ENCODE measurements around the gene SLC25A21. TPM values are rescaled to one million over a fixed set of nuclear protein-coding genes. Genes with fewer than 3 reads are reported as not detected.
"Not testable (repeated sequence)": the region's sequence is repeated elsewhere in the genome, so short reads cannot be mapped to it uniquely, and the experiment has no call there.

The SLC25A21 gene
- total RNA-seq, 1 donor from 2014 or later = not detected

GRCh38 chr14:36880276-36880675 lies 292.1 kb downstream of the SLC25A21 start:
- DNase-seq (ENCODE audit: low spot score) = no peak

GRCh38 chr14:36879558-36879957 lies 292.8 kb downstream of the SLC25A21 start:
- no peak for DNase-seq (ENCODE audit: low spot score)

GRCh38 chr14:36874396-36875138 lies 297.8 kb downstream of the SLC25A21 start:
- DNase-seq (ENCODE audit: low spot score) = no peak

- DNase-seq (ENCODE audit: low spot score) = no peak
Observed at GRCh38 chr14:36870776-36871175, 301.6 kb downstream of the SLC25A21 start.

GRCh38 chr14:36869125-36869524 lies 303.3 kb downstream of the SLC25A21 start:
- no peak for DNase-seq (ENCODE audit: low spot score)

GRCh38 chr14:36866867-36867266 lies 305.5 kb downstream of the SLC25A21 start:
- DNase-seq (ENCODE audit: low spot score) = no peak

GRCh38 chr14:36863271-36863670 lies 309.1 kb downstream of the SLC25A21 start:
- DNase-seq (ENCODE audit: low spot score) = no peak

GRCh38 chr14:36862237-36862636 lies 310.2 kb downstream of the SLC25A21 start:
- not testable (repeated sequence) for DNase-seq (ENCODE audit: low spot score)

GRCh38 chr14:36860831-36861230 lies 311.6 kb downstream of the SLC25A21 start:
- no peak for DNase-seq (ENCODE audit: low spot score)

- DNase-seq (ENCODE audit: low spot score) = no peak
Observed at GRCh38 chr14:36859119-36859518, 313.3 kb downstream of the SLC25A21 start.

GRCh38 chr14:36857842-36858445 lies 314.5 kb downstream of the SLC25A21 start:
- no peak for DNase-seq (ENCODE audit: low spot score)

GRCh38 chr14:36857136-36857535 lies 315.3 kb downstream of the SLC25A21 start:
- no peak for DNase-seq (ENCODE audit: low spot score)

- no peak for DNase-seq (ENCODE audit: low spot score)
Observed at GRCh38 chr14:36856095-36856878, 316.1 kb downstream of the SLC25A21 start.

GRCh38 chr14:36855396-36855795 lies 317.0 kb downstream of the SLC25A21 start:
- DNase-seq (ENCODE audit: low spot score) = no peak

GRCh38 chr14:36852981-36853691 lies 319.3 kb downstream of the SLC25A21 start:
- DNase-seq (ENCODE audit: low spot score) = no peak

- no peak for DNase-seq (ENCODE audit: low spot score)
Observed at GRCh38 chr14:36848213-36848612, 324.2 kb downstream of the SLC25A21 start.

GRCh38 chr14:36847366-36847765 lies 325.0 kb downstream of the SLC25A21 start:
- no peak for DNase-seq (ENCODE audit: low spot score)

GRCh38 chr14:36845356-36846012 lies 326.9 kb downstream of the SLC25A21 start:
- no peak for DNase-seq (ENCODE audit: low spot score)

- DNase-seq (ENCODE audit: low spot score) = no peak
Observed at GRCh38 chr14:36844443-36845195, 327.8 kb downstream of the SLC25A21 start.

GRCh38 chr14:36843410-36843809 lies 329.0 kb downstream of the SLC25A21 start:
- DNase-seq (ENCODE audit: low spot score) = no peak
